Measurements from ENCODE around the gene GDPD4.

The GDPD4 gene

GRCh38 chr11:77294040-77294439 lies 7.4 kb downstream of the GDPD4 start:
- no peak for DNase-seq

DNA sequence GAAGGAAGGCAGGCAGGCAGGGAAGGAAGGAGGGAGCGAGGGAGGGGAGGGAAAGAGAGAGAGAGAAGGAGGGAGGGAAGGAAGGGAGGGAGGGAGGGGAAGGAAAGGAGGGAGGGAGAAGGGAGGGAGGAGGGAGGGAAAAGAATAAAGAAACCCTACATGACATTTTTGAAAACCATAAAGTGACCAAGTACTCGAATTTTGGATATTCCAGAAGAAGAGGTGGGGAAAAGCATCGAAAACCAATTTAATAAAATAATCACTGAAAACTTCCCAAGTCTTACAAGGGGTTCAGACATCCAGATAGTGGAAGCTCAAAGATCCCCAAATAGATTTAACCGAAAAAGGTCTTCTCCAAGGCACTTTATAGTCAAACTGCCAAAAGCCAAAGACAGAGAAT lies 11.7 kb downstream of the GDPD4 start:
- no peak for DNase-seq

DNA sequence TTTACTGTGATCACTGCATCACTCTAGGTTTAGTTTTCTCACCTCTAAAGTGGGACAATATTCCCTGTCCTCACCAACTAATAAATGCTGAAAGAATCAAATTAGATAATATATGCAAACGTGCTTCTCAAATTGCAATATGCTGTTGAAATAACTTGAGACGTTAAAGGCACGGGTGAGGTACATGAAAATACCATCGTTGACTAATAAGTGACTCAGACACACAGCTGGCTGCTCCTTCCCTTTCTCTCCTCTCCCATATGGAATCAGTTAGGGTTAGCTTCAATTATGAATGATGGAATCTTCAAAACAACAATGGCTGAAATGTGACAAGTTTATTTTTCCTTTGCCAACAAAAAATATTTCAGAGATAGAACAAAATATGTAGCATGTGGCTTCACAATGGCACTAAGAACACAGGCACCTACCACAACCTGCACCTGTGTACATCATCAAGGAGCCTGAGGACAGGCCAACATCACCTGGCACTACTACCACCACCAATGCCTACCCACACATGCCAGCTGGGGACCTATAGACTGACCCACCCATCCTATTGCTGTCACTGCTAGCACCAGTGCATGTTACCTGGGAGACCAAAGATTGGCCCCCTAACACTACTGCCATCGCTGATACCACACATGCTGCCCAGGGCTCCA lies 13.7 kb downstream of the GDPD4 start:
- DNase-seq, result peak; percentile 91

DNA sequence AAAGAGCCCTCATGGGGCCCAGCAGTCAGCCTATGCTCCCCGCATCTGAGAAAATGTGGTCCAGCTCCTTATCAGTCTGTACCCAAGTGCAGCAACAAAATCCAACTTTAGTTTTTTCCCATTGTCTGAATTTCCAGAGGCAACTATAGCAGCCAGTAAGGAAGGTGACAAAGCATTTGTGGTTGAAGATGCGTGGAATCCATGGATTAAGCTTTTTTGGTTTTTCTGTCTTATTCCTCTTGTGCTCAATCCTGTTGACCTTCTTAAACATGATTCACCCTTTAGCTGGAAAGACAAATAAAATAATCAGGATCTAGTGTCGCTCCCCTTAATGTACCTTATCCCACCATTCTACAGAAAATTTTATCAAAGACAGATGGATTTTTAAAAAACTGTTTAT lies 14.3 kb downstream of the GDPD4 start:
- peak; percentile 37 for DNase-seq

GRCh38 chr11:77284476-77285468 lies 16.7 kb downstream of the GDPD4 start:
- no peak for DNase-seq

- no peak for DNase-seq
These were observed 18.4 kb downstream of the GDPD4 start for GRCh38 chr11:77283101-77283500.

GRCh38 chr11:77278595-77279506 lies 22.6 kb downstream of the GDPD4 start:
- peak; percentile 25 for DNase-seq

- DNase-seq, result no peak
These were observed 25.2 kb downstream of the GDPD4 start for GRCh38 chr11:77276271-77276670.

DNA sequence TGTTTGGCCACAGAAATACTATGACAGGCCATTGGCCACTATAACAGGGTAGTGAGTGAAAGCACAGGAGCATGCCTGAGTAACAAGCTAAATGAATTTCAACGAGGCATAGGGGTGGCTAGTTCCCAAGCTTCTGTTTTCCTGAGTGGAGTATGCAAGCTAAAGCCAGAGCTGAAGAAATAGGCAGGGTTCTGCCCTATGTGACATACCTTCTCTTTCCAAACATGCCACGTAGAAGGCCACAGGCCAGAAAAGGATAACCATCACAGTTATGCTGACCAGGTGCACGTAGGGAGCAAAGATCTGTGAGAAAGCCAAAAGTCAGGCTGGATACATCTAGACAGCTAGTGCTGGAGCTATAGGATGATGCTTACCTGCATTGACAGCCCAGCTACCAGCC lies 30.6 kb downstream of the GDPD4 start:
- DNase-seq, result no peak

DNA sequence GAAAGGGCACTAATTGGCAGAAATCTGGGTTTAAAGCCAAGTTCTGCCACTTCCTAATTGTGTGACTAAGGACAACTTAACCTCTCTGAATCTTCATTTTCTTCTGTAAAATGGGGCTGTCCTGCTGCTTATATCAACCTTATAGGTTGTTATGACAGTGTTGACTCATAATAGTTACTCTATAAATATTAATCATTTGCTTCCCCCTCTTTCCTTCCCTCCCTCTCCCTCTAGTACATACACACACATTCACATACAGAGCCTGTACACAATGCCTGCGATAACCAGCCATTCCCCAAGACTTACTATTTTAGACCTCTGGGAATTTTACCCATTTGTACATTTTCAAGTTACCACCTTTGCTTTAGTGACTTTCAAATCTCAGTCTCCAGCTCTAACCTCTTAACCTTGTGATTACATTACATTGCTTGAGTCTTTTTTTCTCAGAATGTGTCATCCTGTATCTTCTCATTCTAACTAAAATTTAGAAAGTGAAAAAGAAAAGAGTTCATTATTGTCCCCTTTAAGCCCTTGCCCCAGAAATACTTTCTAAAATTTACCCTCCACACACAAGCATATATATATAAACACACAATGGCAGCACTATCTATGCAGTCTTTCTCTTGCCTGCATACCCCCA lies 31.9 kb downstream of the GDPD4 start:
- no peak for DNase-seq

- peak; percentile 78 for DNase-seq
These were observed 33.5 kb downstream of the GDPD4 start for GRCh38 chr11:77267962-77268361.

GRCh38 chr11:77266766-77267165 lies 34.7 kb downstream of the GDPD4 start:
- DNase-seq, result no peak

DNA sequence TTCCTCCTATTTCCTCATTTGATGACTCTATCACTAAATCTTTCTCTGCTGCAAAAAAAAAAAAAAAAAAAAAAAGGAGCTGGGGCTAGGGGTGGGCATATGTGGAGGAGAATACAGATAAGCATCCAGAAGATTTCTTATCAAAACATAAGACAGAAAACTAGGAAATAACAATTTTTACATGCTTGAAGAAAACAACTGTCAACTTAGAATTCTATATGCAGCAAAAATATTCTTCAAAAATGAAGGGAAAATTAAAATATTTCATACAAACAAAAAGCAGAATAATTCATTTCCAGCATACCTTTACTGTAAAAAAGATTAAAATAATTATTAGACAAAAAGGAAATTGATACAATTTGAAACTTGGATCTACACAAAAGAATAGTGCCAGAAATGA lies 38.7 kb downstream of the GDPD4 start:
- DNase-seq, result no peak

GRCh38 chr11:77259641-77260040 lies 41.8 kb downstream of the GDPD4 start:
- DNase-seq, result peak; percentile 52

DNA sequence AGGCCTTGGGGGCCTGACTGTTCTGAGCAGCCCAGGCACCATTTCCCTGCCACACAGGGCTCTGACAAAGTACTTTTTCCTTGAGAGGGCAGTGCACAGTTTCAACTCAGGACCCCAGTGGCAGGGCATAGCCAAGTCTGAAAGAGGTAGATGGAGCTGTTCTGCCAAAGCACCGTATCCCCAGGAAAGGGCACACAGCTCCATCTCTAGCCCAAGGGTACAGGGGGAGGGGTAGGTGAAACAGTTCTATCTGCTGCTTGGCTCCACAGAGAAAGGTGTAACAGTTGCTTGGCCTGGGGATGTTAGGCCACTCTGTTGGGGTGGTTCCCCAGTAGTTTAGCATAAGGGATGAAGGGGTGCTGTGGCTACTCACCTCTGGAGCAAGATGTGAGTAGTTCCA lies 47.8 kb downstream of the GDPD4 start:
- no peak for DNase-seq

GRCh38 chr11:77252555-77253270 lies 48.8 kb downstream of the GDPD4 start:
- DNase-seq, result no peak

DNA sequence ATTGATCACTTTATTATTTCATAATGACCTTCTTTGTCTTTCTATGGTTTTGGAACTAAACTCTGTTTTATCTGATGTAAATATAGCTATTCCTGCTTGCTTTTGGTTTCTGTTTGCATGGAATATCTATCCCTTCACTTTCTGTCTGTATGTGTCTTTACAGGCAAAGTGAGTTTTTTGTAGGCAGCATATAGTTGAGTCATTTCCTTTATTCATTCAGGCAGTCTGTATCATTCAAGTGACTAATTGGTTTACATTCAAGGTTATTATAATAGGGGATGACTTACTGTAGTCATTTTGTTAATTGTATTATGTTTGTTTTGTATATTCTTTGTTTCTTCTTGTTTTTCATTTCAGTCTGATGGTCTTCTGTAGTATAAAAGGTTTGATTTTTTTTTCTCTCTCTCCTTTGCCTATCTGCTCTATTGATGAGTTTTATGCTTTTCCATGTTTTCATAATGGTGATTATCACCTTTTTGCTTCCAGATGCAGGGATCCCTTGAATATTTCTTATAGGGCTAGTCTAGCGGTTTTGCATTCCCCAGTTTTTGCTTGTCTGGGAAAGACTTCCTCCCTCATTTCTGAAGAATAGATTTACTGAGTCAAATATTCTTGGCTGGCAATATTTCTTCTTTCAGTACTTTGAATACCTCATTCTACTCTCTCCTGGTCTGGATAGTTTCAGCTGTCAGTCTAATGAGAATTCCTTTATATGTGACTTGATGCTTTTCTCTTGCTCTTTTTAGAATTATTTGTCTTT lies 50.4 kb downstream of the GDPD4 start:
- peak; percentile 58 for DNase-seq

- peak; percentile 12 for DNase-seq
These were observed 52.1 kb downstream of the GDPD4 start for GRCh38 chr11:77249427-77249826.

GRCh38 chr11:77244277-77245027 lies 57.0 kb downstream of the GDPD4 start:
- peak; percentile 92 for DNase-seq

DNA sequence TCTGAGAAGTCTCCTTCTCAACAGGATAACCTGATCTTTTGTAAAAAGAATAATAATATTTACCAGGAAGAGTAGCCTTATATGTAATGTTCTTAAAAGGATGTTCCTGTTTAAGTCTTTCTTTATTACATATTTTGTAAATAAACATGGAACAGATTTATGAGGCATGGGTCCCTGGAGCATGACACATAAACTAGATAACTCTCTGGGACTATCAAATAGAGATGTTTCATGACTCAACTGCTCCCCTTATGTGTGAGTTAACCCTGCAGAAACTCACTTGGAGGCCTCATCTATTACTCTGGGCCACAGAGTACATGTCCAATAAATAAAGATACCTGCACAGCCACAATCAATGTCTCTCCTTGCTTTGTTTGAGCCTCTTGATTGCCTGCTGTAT lies 64.6 kb downstream of the GDPD4 start:
- DNase-seq, result peak; percentile 13

Data from fibroblast of skin of abdomen (primary cell).